ENCODE results near the gene ANKRD33. TPM values are rescaled to one million over a fixed set of nuclear protein-coding genes. Genes with fewer than 3 reads are reported as not detected.

Gene ANKRD33
- total RNA-seq, 4 donors from 2014 or later, result not detected

- TF ChIP-seq, protein P1, sequence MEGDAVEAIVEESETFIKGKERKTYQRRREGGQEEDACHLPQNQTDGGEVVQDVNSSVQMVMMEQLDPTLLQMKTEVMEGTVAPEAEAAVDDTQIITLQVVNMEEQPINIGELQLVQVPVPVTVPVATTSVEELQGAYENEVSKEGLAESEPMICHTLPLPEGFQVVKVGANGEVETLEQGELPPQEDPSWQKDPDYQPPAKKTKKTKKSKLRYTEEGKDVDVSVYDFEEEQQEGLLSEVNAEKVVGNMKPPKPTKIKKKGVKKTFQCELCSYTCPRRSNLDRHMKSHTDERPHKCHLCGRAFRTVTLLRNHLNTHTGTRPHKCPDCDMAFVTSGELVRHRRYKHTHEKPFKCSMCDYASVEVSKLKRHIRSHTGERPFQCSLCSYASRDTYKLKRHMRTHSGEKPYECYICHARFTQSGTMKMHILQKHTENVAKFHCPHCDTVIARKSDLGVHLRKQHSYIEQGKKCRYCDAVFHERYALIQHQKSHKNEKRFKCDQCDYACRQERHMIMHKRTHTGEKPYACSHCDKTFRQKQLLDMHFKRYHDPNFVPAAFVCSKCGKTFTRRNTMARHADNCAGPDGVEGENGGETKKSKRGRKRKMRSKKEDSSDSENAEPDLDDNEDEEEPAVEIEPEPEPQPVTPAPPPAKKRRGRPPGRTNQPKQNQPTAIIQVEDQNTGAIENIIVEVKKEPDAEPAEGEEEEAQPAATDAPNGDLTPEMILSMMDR (IDR thresholded peaks at IDR 0.05; ENCODE audit: low read depth), result no peak
Measured at GRCh38 chr12:51850965-51851299, 37.0 kb upstream of the ANKRD33 start.

DNA sequence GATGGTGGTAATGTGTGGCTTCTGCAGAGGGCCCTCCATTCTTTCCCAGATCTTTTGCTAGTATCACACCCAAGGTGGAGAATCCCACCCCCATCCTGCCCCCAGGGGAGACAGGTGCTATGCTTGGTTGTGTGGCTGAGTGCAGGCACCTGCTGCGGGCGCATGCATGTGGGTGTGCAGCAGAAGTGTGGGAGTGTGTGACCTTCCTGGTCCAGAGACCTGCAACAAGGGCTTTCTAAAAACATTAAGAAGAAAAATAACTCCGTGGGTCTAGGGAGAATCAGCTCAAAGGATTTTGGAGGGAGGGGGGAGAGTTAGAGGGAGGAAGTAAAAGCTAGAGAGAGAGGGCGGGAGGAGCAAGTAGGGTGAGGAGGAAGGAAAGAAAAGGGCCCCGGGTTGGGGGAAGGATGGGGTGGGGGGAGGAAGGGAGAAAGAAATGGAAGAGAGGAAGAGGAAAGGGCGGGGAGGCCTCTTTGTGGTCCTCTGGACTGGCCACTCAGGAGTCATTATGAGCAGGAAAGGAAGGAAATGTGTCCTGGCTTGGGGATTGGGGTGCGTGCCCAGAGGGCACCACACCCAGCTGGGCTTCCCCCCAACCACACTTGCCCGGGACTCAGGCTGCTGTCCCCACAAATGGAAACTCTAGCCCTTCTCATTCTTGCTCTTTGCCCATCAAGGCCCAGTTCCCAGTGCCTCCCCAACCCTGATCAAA is 36.3 kb upstream of the ANKRD33 start:
- TF ChIP-seq, protein P1 (IDR thresholded peaks at IDR 0.05; ENCODE audit: low read depth), result no peak

DNA sequence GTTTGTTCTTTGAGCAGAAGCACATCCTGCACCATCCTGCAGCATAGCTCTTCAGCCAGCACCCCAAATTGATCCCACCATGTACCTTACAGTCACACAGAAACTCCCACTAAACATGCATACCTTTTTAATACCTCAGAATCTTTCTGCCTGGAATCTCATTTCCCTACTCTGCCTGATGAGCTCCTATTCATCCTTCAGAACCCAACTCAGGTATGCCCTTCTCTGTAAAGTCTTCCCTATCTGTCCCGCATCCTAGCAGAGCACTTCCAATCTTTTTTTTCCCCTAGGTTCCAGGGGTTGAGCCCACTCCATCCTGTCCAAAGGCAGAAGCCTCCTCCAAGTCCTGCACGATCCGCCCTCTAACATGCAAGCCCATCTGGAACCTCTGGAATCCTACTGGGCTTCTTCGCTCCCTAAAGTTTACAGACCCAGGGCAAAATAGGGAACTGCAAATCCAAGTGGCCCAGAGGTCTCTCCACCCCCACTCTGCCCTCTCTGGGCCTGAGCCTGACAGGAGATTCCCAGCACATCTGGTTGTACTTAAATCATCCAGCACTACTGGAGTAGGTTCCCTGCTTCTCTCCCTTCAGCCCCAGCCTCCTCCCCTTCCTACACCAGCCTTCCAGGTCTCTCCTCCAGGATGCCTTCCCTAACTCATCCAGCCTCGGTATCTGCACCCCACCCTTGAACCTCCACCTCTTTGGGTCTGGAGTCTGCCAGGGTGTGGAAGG is 35.3 kb upstream of the ANKRD33 start:
- TF ChIP-seq, protein P1 (IDR thresholded peaks at IDR 0.05; ENCODE audit: low read depth), result no peak

DNA sequence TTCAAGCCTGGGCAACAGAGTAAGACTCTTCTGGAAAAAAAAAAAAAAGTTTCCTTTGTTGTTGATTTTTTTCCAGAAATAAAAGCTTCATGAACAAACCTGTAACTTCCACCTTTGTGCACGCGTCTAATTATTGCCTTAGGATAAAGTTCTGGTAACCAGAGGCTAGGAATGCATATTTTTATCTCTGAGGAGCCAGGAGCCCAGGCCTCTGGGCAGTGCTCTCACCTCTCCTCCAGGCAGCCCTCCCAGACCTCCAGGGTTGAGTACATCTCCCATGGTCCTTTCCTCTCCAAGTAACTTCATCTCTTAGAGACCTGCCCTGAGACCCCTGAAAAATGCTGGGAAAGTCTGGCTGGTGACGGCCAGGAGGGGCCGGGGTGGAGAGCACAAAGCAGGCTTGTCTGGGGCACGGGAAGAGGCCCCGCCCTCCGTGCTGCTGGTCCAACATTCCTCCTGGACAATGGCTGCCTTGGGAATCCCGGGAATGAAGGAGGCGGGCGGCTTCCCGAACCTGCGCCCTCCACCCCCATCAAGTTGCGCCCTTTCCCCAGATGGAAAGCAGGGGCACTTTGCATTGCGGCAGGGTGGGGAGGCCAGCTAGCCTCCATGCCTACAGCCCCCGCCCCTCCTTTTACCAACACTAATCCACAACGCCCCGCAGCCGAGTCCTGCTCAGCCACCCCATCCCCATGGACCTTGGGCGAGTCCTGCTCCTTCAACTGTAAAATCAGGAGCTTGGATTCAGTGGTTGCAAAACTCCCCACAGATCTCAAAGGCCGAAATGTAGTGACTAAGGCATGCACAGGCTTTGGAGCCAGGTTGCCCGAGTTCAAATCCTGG is 32.1 kb upstream of the ANKRD33 start:
- TF ChIP-seq, protein P1 (IDR thresholded peaks at IDR 0.05; ENCODE audit: low read depth), result no peak

DNA sequence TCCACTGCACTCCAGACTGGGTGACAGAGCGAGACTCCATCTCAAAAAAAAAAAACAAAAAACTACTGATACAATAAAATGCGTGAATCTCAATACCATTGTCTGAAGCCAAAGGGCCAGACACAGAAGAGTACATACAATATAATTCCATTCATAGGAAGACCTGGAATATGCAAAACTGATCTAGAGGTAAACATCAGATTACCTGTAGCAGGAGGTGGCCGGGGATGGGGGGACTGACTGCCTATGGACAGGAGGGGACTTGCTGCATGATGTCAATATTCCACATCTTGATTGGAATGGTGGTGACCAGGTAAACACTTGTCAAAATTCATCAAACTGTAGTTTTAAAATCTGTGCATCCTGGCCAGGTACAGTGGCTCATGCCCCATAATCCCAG is 26.9 kb upstream of the ANKRD33 start:
- TF ChIP-seq, protein P1 (IDR thresholded peaks at IDR 0.05; ENCODE audit: low read depth), result no peak

DNA sequence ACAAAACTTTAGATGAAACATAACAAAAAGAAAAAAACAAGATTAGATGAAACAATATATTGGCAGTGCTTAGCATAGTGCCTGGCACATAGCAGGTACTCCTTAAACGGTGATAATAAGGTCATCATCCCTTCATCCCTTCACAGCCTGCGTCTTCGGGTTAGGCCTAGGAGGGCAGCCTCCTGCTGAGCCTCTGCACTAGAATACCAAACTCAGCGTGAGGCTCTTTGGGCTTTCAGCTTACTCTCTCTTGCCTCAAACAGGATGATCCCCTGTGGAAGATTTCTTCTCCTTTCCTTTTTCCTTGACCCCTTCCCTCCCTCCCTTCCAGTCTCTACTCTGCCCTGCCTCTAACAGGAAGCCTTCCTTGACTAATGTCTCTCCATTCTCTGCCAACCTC is 25.0 kb upstream of the ANKRD33 start:
- TF ChIP-seq, protein P1 (IDR thresholded peaks at IDR 0.05; ENCODE audit: low read depth), result no peak

Measured in subcutaneous adipose tissue (tissue), 4 donors.